Measurements from ENCODE around the gene METAP1.

GRCh38 chr4:98998551-98998950 is 3.0 kb downstream of the METAP1 start:
- no peak for TF ChIP-seq CTCF (IDR thresholded peaks at IDR 0.05)
- TF ChIP-seq EZH2phosphoT487 (IDR thresholded peaks at IDR 0.05) = no peak
- no peak for TF ChIP-seq EZH2 (IDR thresholded peaks at IDR 0.05)
